ENCODE data around the gene KICS2.

GRCh38 chr12:64207453-64207852 lies 14.6 kb downstream of the KICS2 start:
- TF ChIP-seq POLR2AphosphoS5 (IDR thresholded peaks at IDR 0.05; ENCODE audit: borderline replicate concordance, low read depth, low read length) (no peak), EZH2 (IDR thresholded peaks at IDR 0.05) (no peak)

Measured in SK-N-MC (cell line).